LoVo (cell line): ENCODE results near the gene PDGFRB.

Experiments
- DNase-seq: peaks from one replicate; pipeline ENCODE4 v3.0.0-alpha.2; 2016; ENCODE audit warnings: low spot score

The PDGFRB gene

GRCh38 chr5:150155258-150156026 is at the start of gene PDGFRB:
PDGFRB (minus strand) TSS chr5:150155845; CDS start chr5:150137047, 18,798 bp downstream.
- no peak for DNase-seq

GRCh38 chr5:150204590-150204960 is 48.9 kb upstream of the PDGFRB start:
- DNase-seq: no peak

- DNase-seq: no peak
Measured at GRCh38 chr5:150203832-150204589, 48.4 kb upstream of the PDGFRB start.

- DNase-seq: no peak
Measured at GRCh38 chr5:150202501-150202900, 46.9 kb upstream of the PDGFRB start.

GRCh38 chr5:150197476-150197875 is 41.8 kb upstream of the PDGFRB start:
- DNase-seq: no peak

- no peak for DNase-seq
Measured at GRCh38 chr5:150196986-150197385, 41.3 kb upstream of the PDGFRB start.

- no peak for DNase-seq
Measured at GRCh38 chr5:150196514-150196913, 40.9 kb upstream of the PDGFRB start.

- no peak for DNase-seq
Measured at GRCh38 chr5:150195736-150196485, 40.3 kb upstream of the PDGFRB start.

GRCh38 chr5:150192462-150192861 is 36.8 kb upstream of the PDGFRB start:
- DNase-seq: no peak

GRCh38 chr5:150190987-150191386 is 35.3 kb upstream of the PDGFRB start:
- no peak for DNase-seq

- DNase-seq: no peak
Measured at GRCh38 chr5:150190503-150190979, 34.9 kb upstream of the PDGFRB start.

GRCh38 chr5:150189728-150190502 is 34.3 kb upstream of the PDGFRB start, which contains the start of gene SLC6A7:
SLC6A7 (plus strand) TSS chr5:150190062; CDS start chr5:150190328, 266 bp downstream.
- DNase-seq: no peak

GRCh38 chr5:150189326-150189725 is 33.7 kb upstream of the PDGFRB start:
- DNase-seq: no peak

GRCh38 chr5:150188146-150188842 is 32.6 kb upstream of the PDGFRB start:
- no peak for DNase-seq

- no peak for DNase-seq
Measured at GRCh38 chr5:150186897-150187296, 31.3 kb upstream of the PDGFRB start.

- DNase-seq: peak; percentile 51
Measured at GRCh38 chr5:150186137-150186536, 30.5 kb upstream of the PDGFRB start.

GRCh38 chr5:150184990-150185912 is 29.6 kb upstream of the PDGFRB start:
- peak; percentile 62 for DNase-seq

- DNase-seq: no peak
Measured at GRCh38 chr5:150184006-150184405, 28.4 kb upstream of the PDGFRB start.

GRCh38 chr5:150183436-150183835 is 27.8 kb upstream of the PDGFRB start:
- DNase-seq: no peak

GRCh38 chr5:150182774-150183173 is 27.1 kb upstream of the PDGFRB start:
- DNase-seq: no peak
